DLD1 (cell line): ENCODE results near the gene CUTC.

ENCODE experiments used
- in situ Hi-C: cut with HindIII; loops from 2 replicates; pipeline ENCODE4 v1.10.0; 2017; ENCODE audit warnings: low sequenced_read_pairs

Gene CUTC

GRCh38 chr10:99782447-99783286 lies 50.6 kb downstream of the CUTC start, which contains the start of gene ABCC2:
ABCC2 (plus strand) TSS chr10:99782640; CDS start chr10:99782845, 205 bp downstream.
- in situ Hi-C loops, result no loop called here

GRCh38 chr10:99784016-99784726 lies 52.1 kb downstream of the CUTC start:
- in situ Hi-C loops, result no loop called here

GRCh38 chr10:99784727-99785441 lies 52.9 kb downstream of the CUTC start:
- in situ Hi-C loops, result no loop called here

GRCh38 chr10:99785646-99786045 lies 53.6 kb downstream of the CUTC start:
- in situ Hi-C loops, result no loop called here

GRCh38 chr10:99787311-99787710 lies 55.3 kb downstream of the CUTC start:
- in situ Hi-C loops, result no loop called here

GRCh38 chr10:99787782-99788445 lies 55.9 kb downstream of the CUTC start:
- in situ Hi-C loops, result no loop called here

- in situ Hi-C loops, result no loop called here
These were observed 56.7 kb downstream of the CUTC start for GRCh38 chr10:99788598-99789256.

GRCh38 chr10:99791831-99792230 lies 59.8 kb downstream of the CUTC start:
- in situ Hi-C loops, result no loop called here

GRCh38 chr10:99793819-99794218 lies 61.8 kb downstream of the CUTC start:
- in situ Hi-C loops, result no loop called here

- in situ Hi-C loops, result no loop called here
These were observed 64.9 kb downstream of the CUTC start for GRCh38 chr10:99796928-99797327.

GRCh38 chr10:99798031-99798430 lies 66.0 kb downstream of the CUTC start:
- in situ Hi-C loops, result no loop called here

- in situ Hi-C loops, result no loop called here
These were observed 66.9 kb downstream of the CUTC start for GRCh38 chr10:99798920-99799319.

GRCh38 chr10:99799613-99800012 lies 67.6 kb downstream of the CUTC start:
- in situ Hi-C loops, result no loop called here

GRCh38 chr10:99804471-99804870 lies 72.4 kb downstream of the CUTC start:
- in situ Hi-C loops, result no loop called here

GRCh38 chr10:99805190-99805589 lies 73.2 kb downstream of the CUTC start:
- in situ Hi-C loops, result no loop called here
